Activated CD8-positive, alpha-beta T cell treated with anti-CD3 and anti-CD28 coated beads, Interleukin-2, amount 10 ng/mL, durations not matched to agents 7 days and 5 days (primary cell): ENCODE results near the gene TLX2. TPM values are rescaled to one million over a fixed set of nuclear protein-coding genes. Genes with fewer than 3 reads are reported as not detected.
A peak's percentile ranks its signal among the peaks of the same experiment; 100 is the strongest.

ENCODE experiments used
- ATAC-seq: fragments of 150-1000 bp; cut with Tn5 transposase; one replicate; pipeline ENCODE4 v1.10.0; 2021; ENCODE audit warnings: moderate library complexity
- CTCF ChIA-PET: fragments of 350-600 bp; sonication (Branson Sonifier 250); formaldehyde crosslinking; loops from one replicate; lab custom pipeline; 2021; ENCODE audit warnings: antibody characterized with exemption; lab: Charles Lee
- POLR2A ChIA-PET: fragments of 350-600 bp; sonication (Branson Sonifier 250); formaldehyde crosslinking; loops from one replicate; lab custom pipeline; 2021; ENCODE audit warnings: antibody characterized with exemption; lab: Charles Lee
- DNase-seq: peaks from one replicate; pipeline ENCODE4 v3.0.0-alpha.2; 2020
- H3K27ac Mint-ChIP-seq: one replicate; pipeline ENCODE4 v1.8.0; 2021; ENCODE audit warnings: mild to moderate bottlenecking, mixed read lengths
- H3K27me3 Mint-ChIP-seq: one replicate; pipeline ENCODE4 v1.8.0; 2021; ENCODE audit warnings: low read depth, mixed read lengths
- H3K36me3 Mint-ChIP-seq: one replicate; pipeline ENCODE4 v1.8.0; 2021; ENCODE audit warnings: low read depth, mixed read lengths
- H3K4me1 Mint-ChIP-seq: one replicate; pipeline ENCODE4 v1.8.0; 2021; ENCODE audit warnings: low read depth, mixed read lengths
- H3K4me3 Mint-ChIP-seq: one replicate; pipeline ENCODE4 v1.8.0; 2021; ENCODE audit warnings: mild to moderate bottlenecking, mixed read lengths
- H3K9me3 Mint-ChIP-seq: one replicate; pipeline ENCODE4 v1.8.0; 2022; ENCODE audit warnings: mixed read lengths; ENCODE audit not compliant: insufficient read depth
- total RNA-seq, 2 experiments: library from RNA; stranded (reverse); gene quantifications; one replicate each; pipeline ENCODE4 v1.2.3, GENCODE V29; 2021

The TLX2 gene
- total RNA-seq, 2 experiments from 2014 or later, result 0.34 to 0.44 TPM

DNA sequence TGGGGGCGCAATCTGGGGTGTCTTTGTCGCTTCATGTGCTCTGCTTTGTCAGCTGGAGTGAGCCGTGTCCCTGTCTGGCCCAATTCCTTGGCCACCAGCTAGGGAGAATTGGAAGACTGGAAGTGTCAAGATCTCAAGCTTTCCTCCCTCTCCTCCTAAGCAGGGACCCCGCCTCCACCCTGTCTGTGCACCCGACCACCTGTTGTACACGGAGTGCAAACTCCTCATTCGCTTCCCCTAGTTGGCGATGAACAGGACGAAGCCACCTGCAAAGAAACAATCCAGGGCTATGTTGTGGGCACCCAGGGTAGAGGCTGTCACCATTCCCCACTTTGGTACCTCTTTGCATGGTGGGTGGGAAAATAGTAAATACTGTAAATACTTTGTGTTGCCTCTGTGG lies 13.5 kb downstream of the TLX2 start:
- ATAC-seq (no peak), DNase-seq (no peak)
- H3K27ac Mint-ChIP-seq, result peak overlapping the region; percentile 60
- CTCF ChIA-PET, result interaction anchor here (2.7 to 4.5 kb wide), 2 partner anchors 21 to 59 kb away, joined by 9 to 41 read pairs; partner anchors contain the start of gene PCGF1
- H3K36me3 Mint-ChIP-seq, result peaks cover 55% of the 10 kb centered on the region
- no peaks in the 10 kb centered on the region for H3K9me3 Mint-ChIP-seq
- H3K27me3 Mint-ChIP-seq, result no peaks in the 10 kb centered on the region
- POLR2A ChIA-PET, result interaction anchor here (1.9 to 5.1 kb wide), 2 partner anchors 46 kb away, joined by 7 to 33 read pairs; partner anchors contain the start of genes CCDC142 and TTC31
- H3K4me3 Mint-ChIP-seq, result peak overlapping the region; percentile 95
- H3K4me1 Mint-ChIP-seq, result peaks cover 54% of the 10 kb centered on the region

DNA sequence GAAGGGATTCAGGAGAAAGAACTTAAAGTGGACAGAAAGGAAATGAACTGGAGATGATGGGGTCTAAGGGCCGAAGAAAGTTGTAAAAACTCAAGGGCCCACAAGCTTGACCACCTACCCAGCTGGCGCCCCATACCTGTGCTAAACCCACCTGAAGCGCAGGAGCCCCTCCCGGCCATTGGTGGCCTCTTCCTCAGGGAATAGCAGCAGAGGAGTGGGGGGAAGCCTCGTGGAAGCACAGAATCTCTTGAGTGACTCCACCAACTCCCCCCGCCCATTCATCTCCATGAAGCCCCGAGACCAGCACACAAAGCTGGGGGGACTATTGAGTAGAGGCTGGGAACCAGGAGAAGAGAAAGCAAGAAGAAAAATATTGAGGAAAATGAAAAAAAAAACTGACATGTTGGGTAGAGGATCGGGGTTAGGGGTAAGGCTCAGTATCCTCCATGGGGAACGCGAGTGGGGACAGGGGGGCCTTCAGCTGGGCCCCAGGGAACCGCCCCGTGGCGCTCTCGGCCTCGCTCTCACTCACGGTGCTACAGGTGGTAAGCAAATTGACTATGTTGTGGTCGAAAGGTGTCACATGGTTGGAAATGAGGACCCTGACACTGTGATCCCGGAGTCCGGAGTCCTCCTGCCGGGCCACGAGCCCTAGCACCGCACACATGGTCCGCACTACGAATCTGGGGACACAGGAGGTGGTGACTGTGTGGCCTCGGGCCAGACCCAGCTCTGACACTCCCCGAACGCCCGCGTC lies 14.5 kb downstream of the TLX2 start:
- ChIA-PET CTCF (interaction anchor here (0.8 to 5.0 kb wide), 11 partner anchors 9 to 73 kb away, joined by 3 to 76 read pairs (median 5); partner anchors contain the start of genes CCDC142, INO80B, LBX2 and PCGF1), POLR2A (interaction anchor here (0.9 to 5.1 kb wide), 18 partner anchors 8 to 557 kb away, joined by 3 to 33 read pairs (median 5); partner anchors contain the start of genes CCDC142, INO80B, LBX2 and MRPL53)
- Mint-ChIP-seq H3K9me3 (no peaks in the 10 kb centered on the region), H3K36me3 (peaks cover 59% of the 10 kb centered on the region), H3K4me1 (peaks cover 50% of the 10 kb centered on the region), H3K27ac (peak overlapping the region; percentile 93), H3K27me3 (no peaks in the 10 kb centered on the region), H3K4me3 (peak overlapping the region; percentile 95)
- peak; percentile 7 for ATAC-seq
- peak; percentile 50 for DNase-seq

DNA sequence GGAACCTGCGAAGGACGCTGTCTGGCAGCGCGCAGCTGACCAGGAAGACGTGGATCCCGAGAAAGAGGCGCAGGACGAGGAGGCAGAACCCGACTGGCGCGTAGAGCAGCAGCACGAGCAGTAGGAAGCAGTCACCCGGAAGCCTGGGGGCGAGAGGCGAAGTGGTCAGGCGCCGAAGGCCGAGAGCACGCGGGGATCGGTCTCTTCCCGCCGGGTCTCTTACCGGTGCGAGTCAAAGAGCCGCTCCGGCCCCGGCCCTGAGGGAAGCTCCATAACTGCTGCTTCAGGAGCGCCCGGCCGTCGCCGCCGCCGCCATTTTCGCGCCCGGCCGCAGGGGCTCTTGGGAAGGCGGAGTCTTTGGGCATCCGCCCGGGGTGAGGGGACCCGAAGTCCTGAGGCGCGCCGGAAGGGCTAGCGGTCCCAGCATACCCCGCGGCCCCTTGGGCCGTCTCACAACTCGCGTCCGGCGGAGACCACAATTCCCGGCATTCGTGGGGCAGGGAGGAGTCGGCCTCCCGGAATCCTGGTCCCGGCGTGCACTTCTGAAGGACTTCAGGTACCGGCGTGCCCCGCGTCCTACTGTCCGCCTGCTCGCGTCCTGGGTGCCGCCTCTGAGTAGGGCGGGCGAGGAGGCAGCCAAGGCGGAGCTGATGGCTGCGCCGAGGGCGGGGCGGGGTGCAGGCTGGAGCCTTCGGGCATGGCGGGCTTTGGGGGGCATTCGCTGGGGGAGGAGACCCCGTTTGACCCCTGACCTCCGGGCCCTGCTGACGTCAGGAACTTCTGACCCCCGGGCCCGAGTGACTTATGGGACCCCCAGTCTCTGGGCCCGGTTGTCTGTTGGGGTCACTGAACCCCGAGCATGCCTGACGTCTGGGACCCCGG lies 15.3 kb downstream of the TLX2 start, which contains the start of the genes AUP1 and HTRA2:
Gene AUP1 (minus strand): TSS at position 350 of the 882 bp plus-strand sequence. CDS start 77 bp downstream, at position 273.
Gene HTRA2 (plus strand): TSS at position 577 of the 882 bp plus-strand sequence. CDS start 74 bp downstream, at position 651.
- no peaks in the 10 kb centered on the region for H3K27me3 Mint-ChIP-seq
- H3K27ac Mint-ChIP-seq, result peak within 1 kb of the TSS; percentile 93
- peak; percentile 92 for ATAC-seq
- peak; percentile 97 for DNase-seq
- peaks cover 50% of the 10 kb centered on the region for H3K4me1 Mint-ChIP-seq
- peak within 1 kb of the TSS; percentile 95 for H3K4me3 Mint-ChIP-seq
- CTCF ChIA-PET, result interaction anchor here (0.8 to 5.0 kb wide), 15 partner anchors 10 to 74 kb away, joined by 3 to 76 read pairs (median 5); partner anchors contain the start of genes CCDC142, INO80B, LBX2 and PCGF1
- POLR2A ChIA-PET, result interaction anchor here (0.7 to 5.1 kb wide), 24 partner anchors 9 to 558 kb away, joined by 3 to 33 read pairs (median 4); partner anchors contain the start of genes CCDC142, INO80B, LBX2 and MOB1A
- peaks cover 59% of the 10 kb centered on the region for H3K36me3 Mint-ChIP-seq
- H3K9me3 Mint-ChIP-seq, result no peaks in the 10 kb centered on the region

DNA sequence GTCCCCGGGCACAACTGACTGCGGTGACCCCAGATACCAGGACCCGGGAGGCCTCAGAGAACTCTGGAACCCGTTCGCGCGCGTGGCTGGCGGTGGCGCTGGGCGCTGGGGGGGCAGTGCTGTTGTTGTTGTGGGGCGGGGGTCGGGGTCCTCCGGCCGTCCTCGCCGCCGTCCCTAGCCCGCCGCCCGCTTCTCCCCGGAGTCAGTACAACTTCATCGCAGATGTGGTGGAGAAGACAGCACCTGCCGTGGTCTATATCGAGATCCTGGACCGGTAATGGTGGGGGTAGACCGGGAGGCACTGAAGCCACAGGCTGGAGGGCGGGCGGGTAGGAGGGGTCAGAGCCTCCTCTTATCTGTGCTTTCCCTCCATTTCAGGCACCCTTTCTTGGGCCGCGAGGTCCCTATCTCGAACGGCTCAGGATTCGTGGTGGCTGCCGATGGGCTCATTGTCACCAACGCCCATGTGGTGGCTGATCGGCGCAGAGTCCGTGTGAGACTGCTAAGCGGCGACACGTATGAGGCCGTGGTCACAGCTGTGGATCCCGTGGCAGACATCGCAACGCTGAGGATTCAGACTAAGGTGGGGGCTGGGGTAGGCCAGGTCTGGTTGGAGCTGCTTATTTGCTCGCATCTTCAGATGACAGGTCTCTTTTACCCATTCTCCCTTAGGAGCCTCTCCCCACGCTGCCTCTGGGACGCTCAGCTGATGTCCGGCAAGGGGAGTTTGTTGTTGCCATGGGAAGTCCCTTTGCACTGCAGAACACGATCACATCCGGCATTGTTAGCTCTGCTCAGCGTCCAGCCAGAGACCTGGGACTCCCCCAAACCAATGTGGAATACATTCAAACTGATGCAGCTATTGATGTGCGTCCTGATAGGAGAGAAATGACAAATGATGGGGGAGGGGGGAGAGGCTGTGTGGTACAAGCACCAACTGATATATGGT lies 16.3 kb downstream of the TLX2 start:
- Mint-ChIP-seq H3K4me3 (peak overlapping the region; percentile 95), H3K36me3 (peaks cover 56% of the 10 kb centered on the region), H3K27ac (peak overlapping the region; percentile 93), H3K27me3 (no peaks in the 10 kb centered on the region), H3K4me1 (peaks cover 50% of the 10 kb centered on the region), H3K9me3 (no peaks in the 10 kb centered on the region)
- DNase-seq, result peak; percentile 64
- ChIA-PET POLR2A (interaction anchor here (0.6 to 5.1 kb wide), 24 partner anchors 8 to 383 kb away, joined by 3 to 33 read pairs (median 5); partner anchors contain the start of genes CCDC142, INO80B, MOB1A and MRPL53), CTCF (interaction anchor here (0.7 to 5.0 kb wide), 23 partner anchors 11 to 259 kb away, joined by 3 to 76 read pairs (median 7); partner anchors contain the start of genes CCDC142, INO80B, LBX2 and PCGF1)
- ATAC-seq, result peak; percentile 24

GRCh38 chr2:74531666-74532065 lies 17.4 kb downstream of the TLX2 start:
- Mint-ChIP-seq H3K36me3 (peaks cover 48% of the 10 kb centered on the region), H3K27ac (peak overlapping the region; percentile 46), H3K4me1 (peaks cover 41% of the 10 kb centered on the region), H3K4me3 (peak overlapping the region; percentile 95), H3K9me3 (no peaks in the 10 kb centered on the region), H3K27me3 (no peaks in the 10 kb centered on the region)
- no peak for ATAC-seq
- CTCF ChIA-PET, result interaction anchor here (0.7 to 5.0 kb wide), 32 partner anchors 9 to 281 kb away, joined by 3 to 76 read pairs (median 5); partner anchors contain the start of genes C2orf81, CCDC142, INO80B and LBX2
- DNase-seq, result no peak
- POLR2A ChIA-PET, result interaction anchor here (0.8 to 5.1 kb wide), 14 partner anchors 8 to 77 kb away, joined by 3 to 33 read pairs (median 6); partner anchors contain the start of genes CCDC142, INO80B, MRPL53 and TTC31

GRCh38 chr2:74532222-74532621 lies 18.0 kb downstream of the TLX2 start:
- POLR2A ChIA-PET, result interaction anchor here (0.8 to 5.1 kb wide), 9 partner anchors 19 to 78 kb away, joined by 3 to 33 read pairs (median 5); partner anchors contain the start of genes CCDC142, INO80B, MRPL53 and TTC31
- no peaks in the 10 kb centered on the region for H3K9me3 Mint-ChIP-seq
- peak overlapping the region; percentile 95 for H3K4me3 Mint-ChIP-seq
- H3K36me3 Mint-ChIP-seq, result peaks cover 43% of the 10 kb centered on the region
- H3K27me3 Mint-ChIP-seq, result peaks cover 4% of the 10 kb centered on the region
- DNase-seq (no peak), ATAC-seq (no peak)
- CTCF ChIA-PET, result interaction anchor here (0.7 to 5.0 kb wide), 32 partner anchors 8 to 282 kb away, joined by 3 to 76 read pairs (median 5); partner anchors contain the start of genes C2orf81, CCDC142, INO80B and LBX2
- H3K27ac Mint-ChIP-seq, result peak overlapping the region; percentile 46
- peaks cover 38% of the 10 kb centered on the region for H3K4me1 Mint-ChIP-seq

GRCh38 chr2:74533464-74533863 lies 19.2 kb downstream of the TLX2 start:
- ChIA-PET POLR2A (interaction anchor here (0.6 to 1.4 kb wide), 2 partner anchors 18 to 595 kb away, joined by 4 read pairs; no protein-coding TSS in a partner anchor), CTCF (interaction anchor here (1.4 to 5.0 kb wide), 5 partner anchors 12 to 77 kb away, joined by 3 to 76 read pairs (median 23); partner anchors contain the start of genes CCDC142, PCGF1 and TTC31)
- H3K36me3 Mint-ChIP-seq, result peaks cover 30% of the 10 kb centered on the region
- DNase-seq (no peak), ATAC-seq (no peak)
- H3K27ac Mint-ChIP-seq, result no peak overlapping the region
- no peak overlapping the region for H3K4me3 Mint-ChIP-seq
- H3K9me3 Mint-ChIP-seq, result no peaks in the 10 kb centered on the region
- peaks cover 33% of the 10 kb centered on the region for H3K4me1 Mint-ChIP-seq
- H3K27me3 Mint-ChIP-seq, result peaks cover 15% of the 10 kb centered on the region

DNA sequence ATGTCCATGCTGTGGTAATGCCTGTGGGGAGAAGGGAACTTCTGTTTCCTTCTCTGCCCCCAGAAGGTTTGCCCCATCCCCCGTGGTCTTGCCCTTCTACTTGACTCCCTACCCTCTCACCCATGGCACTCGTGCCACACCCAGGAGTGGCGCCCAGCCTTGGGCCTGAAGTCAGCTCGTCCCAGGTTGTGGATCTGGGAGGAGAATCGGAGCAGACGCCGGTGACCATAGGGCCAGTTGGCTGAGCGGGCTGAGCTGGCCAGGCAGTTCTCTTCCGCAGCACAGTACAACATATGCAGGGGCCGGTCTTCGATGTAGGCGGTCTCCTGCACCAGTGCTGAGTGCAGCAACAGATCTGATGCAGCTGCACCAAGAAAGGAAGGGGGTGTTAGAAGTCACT lies 20.2 kb downstream of the TLX2 start:
- no peaks in the 10 kb centered on the region for H3K9me3 Mint-ChIP-seq
- ATAC-seq (no peak), DNase-seq (no peak)
- H3K4me1 Mint-ChIP-seq, result peaks cover 39% of the 10 kb centered on the region
- H3K27ac Mint-ChIP-seq, result no peak overlapping the region
- peaks cover 26% of the 10 kb centered on the region for H3K36me3 Mint-ChIP-seq
- peaks cover 25% of the 10 kb centered on the region for H3K27me3 Mint-ChIP-seq
- POLR2A ChIA-PET, result no interaction called here
- CTCF ChIA-PET, result interaction anchor here (1.4 to 4.9 kb wide), 2 partner anchors 53 to 78 kb away, joined by 3 to 74 read pairs; no protein-coding TSS in a partner anchor
- no peak overlapping the region for H3K4me3 Mint-ChIP-seq

- Mint-ChIP-seq H3K36me3 (peaks cover 24% of the 10 kb centered on the region), H3K9me3 (no peaks in the 10 kb centered on the region), H3K4me1 (peaks cover 42% of the 10 kb centered on the region), H3K27ac (no peak overlapping the region), H3K27me3 (peaks cover 27% of the 10 kb centered on the region), H3K4me3 (no peak overlapping the region)
- no peak for DNase-seq
- ATAC-seq, result no peak
- ChIA-PET POLR2A (interaction anchor here (1.5 kb wide), 1 partner anchor 54 kb away, joined by 4 read pairs; no protein-coding TSS in a partner anchor), CTCF (interaction anchor here (4.9 kb wide), 1 partner anchor 52 kb away, joined by 74 read pairs; no protein-coding TSS in a partner anchor)
These were observed 21.3 kb downstream of the TLX2 start for GRCh38 chr2:74535440-74535965.
